ENCODE data around the gene TMEM121.

TMEM121 gene

DNA sequence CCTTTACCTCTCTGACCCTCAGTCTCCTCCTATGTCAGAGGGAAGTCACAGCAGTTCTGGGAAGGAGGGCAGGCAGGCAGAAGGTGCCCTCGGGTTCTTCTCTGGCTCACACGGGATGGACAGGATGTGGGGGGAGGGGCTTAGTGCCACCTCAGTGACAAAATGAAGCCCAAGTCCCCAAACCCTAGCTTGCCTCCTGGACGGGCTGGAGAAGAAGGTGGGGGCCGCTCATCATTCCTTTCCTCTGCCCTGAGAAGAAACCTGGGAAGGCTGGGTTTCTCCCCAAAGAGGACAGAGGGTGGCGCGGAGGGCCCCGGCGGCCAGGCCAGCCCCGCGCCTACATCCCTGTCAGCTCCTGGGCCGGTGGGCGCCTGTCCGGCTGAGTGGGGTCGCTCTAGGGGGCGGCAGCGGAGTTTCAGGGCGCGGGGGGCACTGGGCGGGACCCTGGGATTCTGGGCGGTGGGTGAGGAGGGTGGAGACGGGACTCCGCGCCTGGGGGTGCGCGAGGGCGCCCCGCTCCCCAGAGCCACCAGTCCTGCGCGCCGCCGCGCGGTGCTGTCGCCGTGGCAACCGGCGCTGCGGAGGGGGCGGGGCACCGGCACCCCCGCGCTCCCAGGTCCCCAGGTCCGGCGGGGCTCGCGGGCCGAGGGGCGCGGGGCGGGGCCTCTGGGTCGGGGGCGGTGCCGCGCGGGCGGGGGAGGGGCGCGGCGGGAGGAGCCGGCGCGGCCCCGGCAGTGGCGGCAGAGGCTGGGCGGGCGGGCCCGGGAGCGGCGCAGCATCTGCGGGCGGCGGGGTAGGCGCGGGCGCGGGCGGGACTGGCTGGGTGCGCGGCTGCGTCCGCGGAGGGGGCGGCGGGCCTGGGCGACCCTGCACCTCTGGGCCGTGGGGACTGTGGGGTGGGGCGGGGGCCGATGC is at the start of gene TMEM121:
Gene TMEM121, plus strand, starts transcription at position 723 of the 915 bp plus-strand sequence. CDS start 2,252 bp downstream, outside the sequence.
- no peak for DNase-seq

GRCh38 chr14:105476831-105477659 is 49.3 kb upstream of the TMEM121 start:
- no peak for DNase-seq

DNA sequence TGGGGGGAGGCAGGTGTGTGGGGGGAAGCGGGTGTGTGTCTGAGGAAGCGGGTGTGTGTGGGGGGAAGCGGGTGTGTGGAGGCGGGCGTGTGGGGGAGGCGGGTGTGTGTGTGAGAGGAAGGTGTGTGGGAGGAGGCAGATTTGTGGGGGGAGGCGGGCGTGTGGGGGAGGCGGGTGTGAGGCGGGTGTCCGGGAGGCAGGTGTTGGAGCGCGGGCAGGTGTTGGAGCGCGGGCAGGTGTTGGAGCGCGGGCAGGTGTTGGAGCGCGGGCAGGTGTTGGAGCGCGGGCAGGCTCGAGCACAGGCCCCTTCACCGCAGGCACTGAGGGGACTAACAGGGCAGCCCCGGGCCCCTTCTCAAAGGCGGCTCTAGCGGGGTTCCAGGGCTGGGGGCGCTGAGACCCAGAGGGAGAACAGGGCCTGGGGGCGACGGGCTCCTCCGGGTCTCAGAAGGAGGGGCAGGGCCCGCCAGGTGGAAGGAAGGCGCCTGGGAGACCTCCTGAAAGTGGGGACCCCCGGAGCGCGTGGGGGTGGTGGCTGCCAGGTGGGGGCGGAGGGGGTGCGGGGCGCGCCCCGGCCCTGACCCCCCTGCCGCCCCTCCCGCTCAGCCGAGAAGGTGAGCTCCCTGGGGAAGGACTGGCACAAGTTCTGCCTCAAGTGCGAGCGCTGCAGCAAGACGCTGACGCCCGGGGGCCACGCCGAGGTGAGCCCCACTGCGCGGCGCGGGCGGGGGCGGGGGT is 48.6 kb upstream of the TMEM121 start:
- no peak for DNase-seq

- no peak for DNase-seq
Observed at GRCh38 chr14:105478398-105479251, 47.8 kb upstream of the TMEM121 start.

DNA sequence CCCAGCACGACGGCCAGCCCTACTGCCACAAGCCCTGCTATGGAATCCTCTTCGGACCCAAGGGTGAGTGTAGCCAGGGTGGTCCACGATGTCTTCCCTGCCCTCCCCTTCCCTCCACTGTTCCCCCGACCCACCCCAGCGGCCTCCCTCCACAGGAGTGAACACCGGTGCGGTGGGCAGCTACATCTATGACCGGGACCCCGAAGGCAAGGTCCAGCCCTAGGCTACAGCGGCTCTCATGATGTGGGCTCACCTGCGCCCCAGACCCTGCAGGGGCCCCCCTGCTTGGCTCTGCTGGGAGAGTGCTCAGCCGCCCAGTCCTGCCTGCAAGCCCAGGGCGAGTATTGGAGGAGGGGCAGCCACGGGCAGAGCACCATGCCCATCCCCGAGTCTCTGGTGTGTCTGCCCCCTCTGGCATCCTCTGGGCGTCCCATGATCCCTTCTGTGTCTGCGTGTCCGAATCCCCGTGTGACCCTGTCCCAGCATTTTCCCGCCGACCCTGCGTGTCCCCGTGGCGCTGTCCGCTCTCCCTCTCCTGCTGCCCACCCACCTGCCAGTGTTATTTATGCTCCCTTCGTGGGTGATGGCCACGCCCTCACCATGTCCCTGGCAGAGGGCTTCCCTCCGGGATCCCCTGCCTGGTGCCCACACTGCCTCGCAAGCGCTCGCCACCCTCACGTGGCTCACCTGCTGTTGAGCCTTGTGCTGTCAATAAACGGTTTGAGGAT is 46.8 kb upstream of the TMEM121 start:
- DNase-seq, result no peak

GRCh38 chr14:105480199-105480746 is 46.1 kb upstream of the TMEM121 start:
- no peak for DNase-seq

DNA sequence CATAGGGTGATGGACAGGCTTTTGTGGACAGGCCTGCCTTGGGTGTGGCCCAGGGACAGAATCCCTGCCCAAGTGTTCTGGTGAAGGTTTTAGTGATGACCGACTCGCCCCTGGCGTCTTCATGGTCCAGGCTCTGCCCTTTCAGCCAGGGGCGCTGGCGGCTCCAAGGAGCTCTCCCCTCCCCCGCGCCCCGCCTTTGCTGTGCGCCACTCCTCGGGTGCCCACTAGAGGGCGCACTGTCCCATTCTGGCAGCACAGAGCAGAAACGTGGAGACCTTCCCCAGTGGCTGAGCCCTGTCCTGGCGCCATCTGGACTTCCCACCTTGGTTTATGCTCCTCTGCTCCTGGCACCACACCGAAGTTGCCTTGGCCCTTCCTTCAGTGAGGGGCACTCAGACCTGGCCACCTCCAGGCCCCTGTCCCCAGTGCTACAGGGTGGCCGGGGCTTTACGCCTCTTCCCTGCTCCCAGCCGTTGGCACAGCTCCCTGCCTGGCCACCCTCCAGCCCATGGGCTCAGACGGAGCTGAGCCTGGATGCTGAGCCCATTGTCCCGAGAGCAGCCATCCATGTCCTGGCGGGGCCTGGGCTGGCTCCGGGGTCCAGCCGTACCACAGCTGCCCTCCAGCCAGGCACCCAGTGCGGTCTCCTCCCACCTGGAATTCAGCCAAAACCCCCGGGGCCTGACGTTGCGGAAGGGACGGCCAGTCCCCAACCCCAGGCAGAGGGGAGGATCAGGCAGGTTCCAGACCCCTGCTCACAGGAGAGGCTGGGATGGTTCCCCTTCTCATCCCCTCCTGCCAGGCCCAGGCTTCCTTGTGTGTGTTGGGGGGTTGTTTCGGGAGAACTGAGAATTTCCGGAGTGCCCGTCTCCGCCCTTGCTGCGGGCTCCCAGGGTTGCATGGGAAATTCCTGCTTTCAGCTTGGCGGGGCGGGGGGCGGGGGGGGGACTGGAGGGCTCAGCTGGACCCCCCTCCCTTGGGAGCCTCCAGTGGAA is 45.3 kb upstream of the TMEM121 start:
- peak; percentile 85 for DNase-seq

GRCh38 chr14:105481886-105482457 is 44.4 kb upstream of the TMEM121 start:
- DNase-seq, result peak; percentile 97

GRCh38 chr14:105482486-105483110 is 43.8 kb upstream of the TMEM121 start:
- no peak for DNase-seq

DNA sequence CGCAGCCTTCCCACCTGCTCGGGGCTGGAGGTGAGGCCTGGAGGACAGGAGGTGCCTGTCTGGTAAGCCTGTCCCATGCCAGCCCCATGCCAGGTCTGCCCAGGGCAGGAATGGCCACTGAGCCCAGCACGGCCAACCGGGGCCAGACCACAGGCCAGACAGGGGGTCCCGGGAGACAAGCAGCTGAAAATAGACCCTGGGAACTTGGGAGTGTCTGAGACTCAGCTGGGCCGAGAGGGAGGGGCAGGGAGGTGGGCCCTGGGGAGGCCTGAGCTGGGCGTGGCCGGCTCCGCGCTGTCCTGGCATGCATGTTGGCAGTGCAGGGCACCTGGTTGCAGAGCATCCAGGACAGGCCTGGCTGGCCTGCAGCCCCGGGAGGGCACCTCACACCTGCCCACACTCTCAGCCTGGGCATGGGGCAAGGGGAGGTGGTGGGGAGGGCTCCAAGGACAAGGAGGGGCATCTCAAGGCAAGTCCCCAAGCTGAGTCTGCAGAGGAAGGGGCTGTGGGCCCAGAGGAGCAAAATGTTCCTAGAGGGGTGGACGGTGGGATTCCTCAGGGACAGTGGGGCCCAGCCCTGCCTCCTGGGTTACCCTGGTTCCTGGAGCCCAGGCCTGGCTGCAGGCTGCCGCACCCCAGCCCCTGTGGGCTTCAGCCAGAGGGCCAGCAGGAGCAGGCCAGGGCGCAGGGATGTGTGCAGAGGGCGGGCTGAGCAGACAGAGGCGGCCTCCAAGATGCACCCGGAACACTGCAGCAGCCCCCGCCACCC is 42.9 kb upstream of the TMEM121 start:
- no peak for DNase-seq

- no peak for DNase-seq
Observed at GRCh38 chr14:105484069-105484996, 42.0 kb upstream of the TMEM121 start.

GRCh38 chr14:105484997-105485393 is 41.4 kb upstream of the TMEM121 start:
- no peak for DNase-seq

DNA sequence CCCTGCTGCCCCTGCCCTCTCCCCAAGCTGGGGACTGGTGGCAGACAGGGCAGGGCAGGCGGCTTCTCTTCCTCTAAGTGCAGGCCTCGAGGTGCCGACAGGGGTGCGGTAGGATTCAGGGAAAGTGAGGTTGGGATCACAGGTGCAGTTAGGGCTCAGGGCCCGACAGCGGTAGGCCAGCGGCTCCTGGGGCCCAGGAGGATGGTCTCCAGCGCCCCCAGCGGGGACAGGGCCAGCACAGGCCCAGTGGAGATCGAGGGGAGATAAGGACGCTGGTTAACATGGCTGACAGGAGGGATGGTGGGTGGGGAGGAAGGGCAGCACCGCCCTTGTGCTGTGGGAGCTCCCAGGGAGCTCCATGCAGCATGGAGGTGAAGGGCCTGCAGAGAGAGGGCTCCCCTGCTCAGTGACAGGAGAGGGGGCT is 40.6 kb upstream of the TMEM121 start:
- peak; percentile 37 for DNase-seq

GRCh38 chr14:105486163-105486973 is 40.0 kb upstream of the TMEM121 start, which contains the start of gene CRIP1:
TSS of gene CRIP1 (plus strand) at chr14:105486886. CDS start at chr14:105487260, 374 bp downstream.
- DNase-seq, result no peak

GRCh38 chr14:105486974-105487448 is 39.4 kb upstream of the TMEM121 start:
- no peak for DNase-seq
